ENCODE data around the gene MYL2. TPM values are rescaled to one million over a fixed set of nuclear protein-coding genes. Genes with fewer than 3 reads are reported as not detected.

MYL2 gene
- total and polyA plus RNA-seq, 4 donors = 0.65 to 1.7 TPM; not detected in 2

- H3K4me3 ChIP-seq = no peak overlapping the region
- no peaks in the 10 kb centered on the region for H3K9me3 ChIP-seq (ENCODE audit: control insufficient read depth in 4 of 4, insufficient read depth in 3 of 4, low read length in 3 of 4)
- H3K36me3 ChIP-seq (ENCODE audit: control insufficient read depth in 4 of 4, insufficient read depth in 4 of 4, low read length in 4 of 4) = no peaks in the 10 kb centered on the region
- H3K4me1 ChIP-seq (ENCODE audit: control insufficient read depth in 5 of 5, insufficient read depth in 5 of 5, low read length in 5 of 5) = no peaks in the 10 kb centered on the region
- no peak overlapping the region for H3K9ac ChIP-seq (ENCODE audit: insufficient read depth in 1 of 2, low read length in 2 of 2)
- no peak for TF ChIP-seq CTCF (IDR thresholded peaks at IDR 0.05; ENCODE audit: control extremely low read depth, extremely low read depth)
- DNase-seq (no peak), ATAC-seq (ENCODE audit: insufficient read depth, low FRiP score) (no peak)
- no peak overlapping the region for H3K27ac ChIP-seq (ENCODE audit: low read depth in 1 of 2, low read length in 1 of 2)
- WGBS, 2 donors = 33% methylated on average over 5 of the region's 5 CpGs
- H3K27me3 ChIP-seq (ENCODE audit: control insufficient read depth in 3 of 3, insufficient read depth in 3 of 3, low read length in 2 of 3) = peaks cover 0 to 4% (median 0%) of the 10 kb centered on the region in 3 donors
Measured at GRCh38 chr12:110888256-110888991, 32.0 kb downstream of the MYL2 start.

- ATAC-seq (ENCODE audit: insufficient read depth, low FRiP score) (no peak), DNase-seq (no peak)
- Histone ChIP-seq H3K36me3 (ENCODE audit: control insufficient read depth in 4 of 4, insufficient read depth in 4 of 4, low read length in 4 of 4) (no peaks in the 10 kb centered on the region), H3K4me1 (ENCODE audit: control insufficient read depth in 5 of 5, insufficient read depth in 5 of 5, low read length in 5 of 5) (no peaks in the 10 kb centered on the region), H3K9ac (ENCODE audit: insufficient read depth in 1 of 2, low read length in 2 of 2) (no peak overlapping the region), H3K4me3 (no peak overlapping the region), H3K27me3 (ENCODE audit: control insufficient read depth in 3 of 3, insufficient read depth in 3 of 3, low read length in 2 of 3) (no peaks in the 10 kb centered on the region), H3K9me3 (ENCODE audit: control insufficient read depth in 4 of 4, insufficient read depth in 3 of 4, low read length in 3 of 4) (peaks cover 0 to 2% (median 0%) of the 10 kb centered on the region in 4 donors), H3K27ac (ENCODE audit: low read depth in 1 of 2, low read length in 1 of 2) (no peak overlapping the region)
- 79 to 81% methylated on average over 6 of the region's 6 CpGs for WGBS, 2 donors
- no peak for TF ChIP-seq CTCF (IDR thresholded peaks at IDR 0.05; ENCODE audit: control extremely low read depth, extremely low read depth)
Measured at GRCh38 chr12:110885152-110885840, 35.1 kb downstream of the MYL2 start.

GRCh38 chr12:110883251-110883650 lies 37.1 kb downstream of the MYL2 start:
- Histone ChIP-seq H3K36me3 (ENCODE audit: control insufficient read depth in 4 of 4, insufficient read depth in 4 of 4, low read length in 4 of 4) (no peaks in the 10 kb centered on the region), H3K9ac (ENCODE audit: insufficient read depth in 1 of 2, low read length in 2 of 2) (no peak overlapping the region), H3K4me1 (ENCODE audit: control insufficient read depth in 5 of 5, insufficient read depth in 5 of 5, low read length in 5 of 5) (no peaks in the 10 kb centered on the region), H3K4me3 (no peak overlapping the region), H3K27me3 (ENCODE audit: control insufficient read depth in 3 of 3, insufficient read depth in 3 of 3, low read length in 2 of 3) (no peaks in the 10 kb centered on the region), H3K27ac (ENCODE audit: low read depth in 1 of 2, low read length in 1 of 2) (no peak overlapping the region), H3K9me3 (ENCODE audit: control insufficient read depth in 4 of 4, insufficient read depth in 3 of 4, low read length in 3 of 4) (peaks cover 0 to 2% (median under 1%) of the 10 kb centered on the region in 4 donors)
- DNase-seq = no peak
- ATAC-seq (ENCODE audit: insufficient read depth, low FRiP score) = no peak
- TF ChIP-seq CTCF (IDR thresholded peaks at IDR 0.05; ENCODE audit: control extremely low read depth, extremely low read depth) = no peak
- 89 to 96% methylated on average over 4 of the region's 4 CpGs for WGBS, 2 donors

Measured in lung (tissue), 12 donors.